Adipocyte (in vitro differentiated cells): ENCODE data around the gene LMO7.
A peak's percentile ranks its signal among the peaks of the same experiment; 100 is the strongest.
"Not testable (repeated sequence)": the region's sequence is repeated elsewhere in the genome, so short reads cannot be mapped to it uniquely, and the experiment has no call there.

Source experiments
- DNase-seq: peaks from one replicate; pipeline ENCODE4 v3.0.0-alpha.2; 2015; ENCODE audit warnings: low read depth
- H3K27me3 ChIP-seq: replicated peaks from 2 replicates; pipeline ENCODE4 v1.7.0; 2013; ENCODE audit warnings: mild to moderate bottlenecking, low read length, moderate library complexity; ENCODE audit not compliant: control insufficient read depth, insufficient read depth
- H3K36me3 ChIP-seq: 2 replicates; pipeline ENCODE4 v1.7.0; 2013; ENCODE audit warnings: low read length, mild to moderate bottlenecking, moderate library complexity; ENCODE audit not compliant: control insufficient read depth, insufficient read depth, severe bottlenecking
- H3K4me1 ChIP-seq: 2 replicates; pipeline ENCODE4 v1.7.0; 2013; ENCODE audit warnings: mild to moderate bottlenecking, low read length, moderate library complexity; ENCODE audit not compliant: control insufficient read depth, insufficient read depth
- H3K4me3 ChIP-seq: 2 replicates; pipeline ENCODE4 v1.7.0; 2013; ENCODE audit warnings: mild to moderate bottlenecking, low read length, moderate library complexity
- H3K9ac ChIP-seq: 2 replicates; pipeline ENCODE4 v1.7.0; 2013; ENCODE audit warnings: mild to moderate bottlenecking, low read length, moderate library complexity
- H3K9me3 ChIP-seq: 2 replicates; pipeline ENCODE4 v1.7.0; 2013; ENCODE audit warnings: mild to moderate bottlenecking, low read length, moderate library complexity; ENCODE audit not compliant: control insufficient read depth

The LMO7 gene

GRCh38 chr13:75774176-75774575 is 138.0 kb downstream of the LMO7 start:
- Histone ChIP-seq H3K9ac (no peak overlapping the region), H3K36me3 (peaks cover 13% of the 10 kb centered on the region), H3K27me3 (no peaks in the 10 kb centered on the region), H3K4me3 (no peak overlapping the region), H3K4me1 (peaks cover 59% of the 10 kb centered on the region), H3K9me3 (no peaks in the 10 kb centered on the region)
- DNase-seq, result no peak

GRCh38 chr13:75776550-75776949 is 140.4 kb downstream of the LMO7 start:
- DNase-seq, result no peak
- no peaks in the 10 kb centered on the region for H3K9me3 ChIP-seq
- no peak overlapping the region for H3K4me3 ChIP-seq
- peaks cover 35% of the 10 kb centered on the region for H3K4me1 ChIP-seq
- H3K36me3 ChIP-seq, result peaks cover 17% of the 10 kb centered on the region
- H3K27me3 ChIP-seq, result no peaks in the 10 kb centered on the region
- no peak overlapping the region for H3K9ac ChIP-seq

GRCh38 chr13:75779393-75779792 is 143.3 kb downstream of the LMO7 start:
- DNase-seq, result no peak
- H3K9me3 ChIP-seq, result no peaks in the 10 kb centered on the region
- peaks cover 21% of the 10 kb centered on the region for H3K4me1 ChIP-seq
- H3K36me3 ChIP-seq, result peaks cover 17% of the 10 kb centered on the region
- no peak overlapping the region for H3K9ac ChIP-seq
- H3K4me3 ChIP-seq, result no peak overlapping the region
- no peaks in the 10 kb centered on the region for H3K27me3 ChIP-seq

- H3K9ac ChIP-seq, H3K4me3 ChIP-seq, H3K9me3 ChIP-seq, DNase-seq, H3K27me3 ChIP-seq: not testable (repeated sequence)
- Histone ChIP-seq H3K36me3 (peaks cover 17% of the 10 kb centered on the region), H3K4me1 (peaks cover 25% of the 10 kb centered on the region)
Measured at GRCh38 chr13:75780103-75780502, 144.0 kb downstream of the LMO7 start.

GRCh38 chr13:75782985-75783384 is 146.9 kb downstream of the LMO7 start:
- Histone ChIP-seq H3K4me3 (no peak overlapping the region), H3K4me1 (peaks cover 40% of the 10 kb centered on the region), H3K9ac (no peak overlapping the region), H3K9me3 (no peaks in the 10 kb centered on the region), H3K27me3 (no peaks in the 10 kb centered on the region), H3K36me3 (peaks cover 12% of the 10 kb centered on the region)
- no peak for DNase-seq

GRCh38 chr13:75784003-75784402 is 147.9 kb downstream of the LMO7 start:
- Histone ChIP-seq H3K9ac (no peak overlapping the region), H3K4me1 (peaks cover 50% of the 10 kb centered on the region), H3K9me3 (no peaks in the 10 kb centered on the region), H3K27me3 (no peaks in the 10 kb centered on the region), H3K36me3 (peaks cover 6% of the 10 kb centered on the region), H3K4me3 (no peak overlapping the region)
- DNase-seq, result no peak

GRCh38 chr13:75785130-75785529 is 149.0 kb downstream of the LMO7 start:
- H3K4me1 ChIP-seq, result peaks cover 58% of the 10 kb centered on the region
- no peaks in the 10 kb centered on the region for H3K36me3 ChIP-seq
- DNase-seq, result peak; percentile 55
- H3K27me3 ChIP-seq, result no peaks in the 10 kb centered on the region
- H3K4me3 ChIP-seq, result no peak overlapping the region
- H3K9ac ChIP-seq, result no peak overlapping the region
- H3K9me3 ChIP-seq, result no peaks in the 10 kb centered on the region

- Histone ChIP-seq H3K9ac (no peak overlapping the region), H3K9me3 (no peaks in the 10 kb centered on the region)
- DNase-seq, result peak; percentile 57
Measured at GRCh38 chr13:75787249-75787928, 151.3 kb downstream of the LMO7 start.

GRCh38 chr13:75788481-75788981 is 152.4 kb downstream of the LMO7 start:
- no peak overlapping the region for H3K9ac ChIP-seq
- H3K27me3 ChIP-seq, result no peaks in the 10 kb centered on the region
- no peak overlapping the region for H3K4me3 ChIP-seq
- DNase-seq, result peak; percentile 87
- H3K36me3 ChIP-seq, result peaks cover 16% of the 10 kb centered on the region
- no peaks in the 10 kb centered on the region for H3K9me3 ChIP-seq
- H3K4me1 ChIP-seq, result peaks cover 64% of the 10 kb centered on the region

More at GRCh38 chr13:75787249-75787928, 151.3 kb downstream of the LMO7 start:
- Histone ChIP-seq H3K4me1 (peaks cover 62% of the 10 kb centered on the region), H3K36me3 (peaks cover 16% of the 10 kb centered on the region), H3K4me3 (no peak overlapping the region), H3K27me3 (no peaks in the 10 kb centered on the region)

GRCh38 chr13:75789451-75790197 is 153.5 kb downstream of the LMO7 start:
- H3K9ac ChIP-seq, result no peak overlapping the region
- H3K27me3 ChIP-seq, result no peaks in the 10 kb centered on the region
- H3K4me3 ChIP-seq, result no peak overlapping the region
- peaks cover 58% of the 10 kb centered on the region for H3K4me1 ChIP-seq
- no peaks in the 10 kb centered on the region for H3K9me3 ChIP-seq
- H3K36me3 ChIP-seq, result peaks cover 16% of the 10 kb centered on the region
- no peak for DNase-seq

GRCh38 chr13:75790198-75790970 is 154.3 kb downstream of the LMO7 start:
- peaks cover 53% of the 10 kb centered on the region for H3K4me1 ChIP-seq
- H3K36me3 ChIP-seq, result peaks cover 16% of the 10 kb centered on the region
- DNase-seq, result no peak
- no peak overlapping the region for H3K9ac ChIP-seq
- no peaks in the 10 kb centered on the region for H3K9me3 ChIP-seq
- no peaks in the 10 kb centered on the region for H3K27me3 ChIP-seq
- H3K4me3 ChIP-seq, result no peak overlapping the region
